MM.1S (cell line): ENCODE measurements around the gene DEPDC1B.

Source experiments
- DNase-seq: peaks from one replicate; pipeline ENCODE4 v3.0.0-alpha.2; 2015
- H2AFZ ChIP-seq: fragments of 300-600 bp; sonication (generic); 2 replicates; pipeline ENCODE4 v1.6.0; 2016; ENCODE audit warnings: antibody characterized with exemption, low read length
- H3F3A ChIP-seq: fragments of 300-600 bp; sonication (generic); 2 replicates; pipeline ENCODE4 v1.6.1; 2016; ENCODE audit warnings: mild to moderate bottlenecking, antibody characterized with exemption, low read length, moderate library complexity, mixed read lengths; ENCODE audit not compliant: insufficient read depth
- H3K27ac ChIP-seq: fragments of 300-600 bp; sonication (generic); 2 replicates; pipeline ENCODE4 v1.5.1; 2016; ENCODE audit warnings: mild to moderate bottlenecking, low read length
- H3K27me3 ChIP-seq: fragments of 300-600 bp; sonication (generic); replicated peaks from 2 replicates; pipeline ENCODE4 v1.6.0; 2016; ENCODE audit warnings: low read length; ENCODE audit not compliant: insufficient read depth
- H3K36me3 ChIP-seq: fragments of 300-600 bp; sonication (generic); replicated peaks from 2 replicates; pipeline ENCODE4 v1.6.1; 2016; ENCODE audit warnings: mild to moderate bottlenecking, low read length, mixed read lengths; ENCODE audit not compliant: insufficient read depth
- H3K4me1 ChIP-seq: fragments of 300-600 bp; sonication (generic); 2 replicates; pipeline ENCODE4 v1.6.1; 2016; ENCODE audit warnings: low read length, mixed read lengths
- H3K4me2 ChIP-seq: fragments of 300-600 bp; sonication (generic); 2 replicates; pipeline ENCODE4 v1.6.0; 2016; ENCODE audit warnings: low read depth, low read length
- H3K4me3 ChIP-seq: fragments of 300-600 bp; sonication (generic); 2 replicates; pipeline ENCODE4 v1.5.1; 2016; ENCODE audit warnings: low read length, mixed read lengths
- H3K79me2 ChIP-seq: fragments of 300-600 bp; sonication (generic); 2 replicates; pipeline ENCODE4 v1.6.1; 2016; ENCODE audit warnings: mixed run types, low read length, mixed read lengths
- H3K9ac ChIP-seq: fragments of 300-600 bp; sonication (generic); 2 replicates; pipeline ENCODE4 v1.6.1; 2016; ENCODE audit warnings: low read length, mixed read lengths
- H3K9me2 ChIP-seq: fragments of 300-600 bp; sonication (generic); replicated peaks from 2 replicates; pipeline ENCODE4 v1.6.1; 2016; ENCODE audit warnings: mild to moderate bottlenecking, low read length, mixed read lengths; ENCODE audit not compliant: insufficient read depth
- H3K9me3 ChIP-seq: fragments of 300-600 bp; sonication (generic); replicated peaks from 2 replicates; pipeline ENCODE4 v1.6.1; 2016; ENCODE audit warnings: mild to moderate bottlenecking, low read length, mixed read lengths; ENCODE audit not compliant: insufficient read depth
- H4K20me1 ChIP-seq: fragments of 300-600 bp; sonication (generic); 2 replicates; pipeline ENCODE4 v1.6.1; 2016; ENCODE audit warnings: mild to moderate bottlenecking, low read length, moderate library complexity, mixed read lengths; ENCODE audit not compliant: insufficient read depth
- EZH2 ChIP-seq: fragments of 300-600 bp; sonication (generic); optimal IDR thresholded peaks from 2 replicates; pipeline ENCODE3; 2017; ENCODE audit warnings: low read depth, mild to moderate bottlenecking, antibody characterized with exemption, low read length, mixed read lengths
- EZH2phosphoT487 ChIP-seq: fragments of 300-600 bp; sonication (generic); IDR thresholded peaks from 2 replicates; pipeline ENCODE4 v1.6.1; 2018; ENCODE audit warnings: antibody characterized with exemption, low read length
- TF ChIP-seq, protein P1 (sequence below): fragments of 300-600 bp; sonication (generic); IDR thresholded peaks from 2 replicates; pipeline ENCODE4 v1.5.1; 2016; ENCODE audit warnings: antibody characterized with exemption, low read length, mixed read lengths

Gene DEPDC1B

GRCh38 chr5:60651872-60652620 lies 47.9 kb downstream of the DEPDC1B start:
- H3K4me2 ChIP-seq: no peak overlapping the region

DNA sequence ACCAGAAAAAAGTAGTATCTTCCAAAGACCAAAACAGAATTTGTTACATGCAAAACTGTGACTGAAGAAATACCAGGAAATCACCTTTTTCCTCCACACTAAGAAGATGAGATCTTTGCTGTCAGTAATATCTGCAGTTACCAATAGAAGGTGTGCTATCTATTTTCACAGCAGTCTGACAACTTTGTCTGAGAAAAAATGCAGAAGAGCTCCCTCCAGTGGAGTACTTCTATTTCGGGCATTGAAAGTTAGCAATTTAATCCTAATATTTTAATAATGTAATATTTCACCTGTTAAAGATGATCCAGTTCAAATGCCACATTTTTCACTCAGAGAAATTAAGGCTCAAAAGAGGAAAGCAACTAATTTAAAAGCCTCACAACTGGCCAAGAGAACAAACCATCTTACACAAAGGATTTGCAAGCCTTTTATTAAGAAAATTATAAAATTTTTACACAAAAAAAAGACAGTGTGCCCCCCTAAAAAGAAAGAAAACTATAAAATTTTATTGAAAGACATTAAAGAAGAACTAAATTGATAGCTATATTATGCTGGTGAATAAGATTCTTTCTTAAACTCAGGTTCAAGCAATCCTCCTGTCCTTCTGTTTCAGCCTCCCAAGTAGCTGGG lies 50.6 kb downstream of the DEPDC1B start:
- no peaks in the 10 kb centered on the region for H3K4me1 ChIP-seq
- TF ChIP-seq EZH2phosphoT487: no peak
- TF ChIP-seq, protein P1, sequence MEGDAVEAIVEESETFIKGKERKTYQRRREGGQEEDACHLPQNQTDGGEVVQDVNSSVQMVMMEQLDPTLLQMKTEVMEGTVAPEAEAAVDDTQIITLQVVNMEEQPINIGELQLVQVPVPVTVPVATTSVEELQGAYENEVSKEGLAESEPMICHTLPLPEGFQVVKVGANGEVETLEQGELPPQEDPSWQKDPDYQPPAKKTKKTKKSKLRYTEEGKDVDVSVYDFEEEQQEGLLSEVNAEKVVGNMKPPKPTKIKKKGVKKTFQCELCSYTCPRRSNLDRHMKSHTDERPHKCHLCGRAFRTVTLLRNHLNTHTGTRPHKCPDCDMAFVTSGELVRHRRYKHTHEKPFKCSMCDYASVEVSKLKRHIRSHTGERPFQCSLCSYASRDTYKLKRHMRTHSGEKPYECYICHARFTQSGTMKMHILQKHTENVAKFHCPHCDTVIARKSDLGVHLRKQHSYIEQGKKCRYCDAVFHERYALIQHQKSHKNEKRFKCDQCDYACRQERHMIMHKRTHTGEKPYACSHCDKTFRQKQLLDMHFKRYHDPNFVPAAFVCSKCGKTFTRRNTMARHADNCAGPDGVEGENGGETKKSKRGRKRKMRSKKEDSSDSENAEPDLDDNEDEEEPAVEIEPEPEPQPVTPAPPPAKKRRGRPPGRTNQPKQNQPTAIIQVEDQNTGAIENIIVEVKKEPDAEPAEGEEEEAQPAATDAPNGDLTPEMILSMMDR: peak; percentile 67
- TF ChIP-seq EZH2: no peak
- no peak overlapping the region for H3K9ac ChIP-seq
- H3K27ac ChIP-seq: no peak overlapping the region
- no peak overlapping the region for H3K4me3 ChIP-seq
- peaks cover 14% of the 10 kb centered on the region for H3K79me2 ChIP-seq
- H3K9me2 ChIP-seq: no peaks in the 10 kb centered on the region
- no peaks in the 10 kb centered on the region for H4K20me1 ChIP-seq
- H2AFZ ChIP-seq: no peak overlapping the region
- peaks cover 3% of the 10 kb centered on the region; the same call in 1 of the 2 replicates for H3F3A ChIP-seq
- H3K36me3 ChIP-seq: no peaks in the 10 kb centered on the region
- H3K9me3 ChIP-seq: no peaks in the 10 kb centered on the region
- no peak overlapping the region for H3K4me2 ChIP-seq
- peak; percentile 68 for DNase-seq
- no peaks in the 10 kb centered on the region for H3K27me3 ChIP-seq

More at GRCh38 chr5:60651872-60652620, 47.9 kb downstream of the DEPDC1B start:
- Histone ChIP-seq H2AFZ (no peak overlapping the region), H3K9me2 (no peaks in the 10 kb centered on the region), H3K27ac (no peak overlapping the region), H3K27me3 (no peaks in the 10 kb centered on the region), H4K20me1 (no peaks in the 10 kb centered on the region), H3F3A (peaks cover 3% of the 10 kb centered on the region; the same call in 1 of the 2 replicates), H3K4me3 (no peak overlapping the region), H3K4me1 (no peaks in the 10 kb centered on the region), H3K79me2 (peaks cover 14% of the 10 kb centered on the region), H3K36me3 (no peaks in the 10 kb centered on the region), H3K9ac (no peak overlapping the region), H3K9me3 (no peaks in the 10 kb centered on the region)
- TF ChIP-seq EZH2 (no peak), EZH2phosphoT487 (no peak)
- no peak for DNase-seq

DNA sequence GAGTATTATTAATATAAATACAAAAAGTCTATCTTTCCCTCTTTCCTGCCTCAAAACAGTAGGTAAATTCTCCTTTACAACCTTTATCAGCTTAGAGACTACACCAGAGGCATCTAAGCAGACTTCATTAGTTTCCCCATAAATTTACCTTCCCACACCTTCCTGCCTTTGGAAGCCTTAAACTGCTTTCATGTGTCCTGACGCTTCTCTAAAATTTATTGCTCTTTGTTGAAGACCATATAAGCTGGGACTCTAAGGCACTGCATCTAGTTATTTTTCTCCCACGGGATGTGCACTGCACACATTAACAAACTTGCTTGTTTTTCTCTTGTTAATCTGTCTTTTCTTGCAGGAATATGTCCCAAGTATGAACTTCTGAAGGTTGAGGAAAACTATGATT lies 51.8 kb downstream of the DEPDC1B start:
- no peaks in the 10 kb centered on the region for H3K4me1 ChIP-seq
- no peak overlapping the region for H3K27ac ChIP-seq
- H3K9me2 ChIP-seq: no peaks in the 10 kb centered on the region
- H4K20me1 ChIP-seq: no peaks in the 10 kb centered on the region
- no peak for DNase-seq
- H3K9me3 ChIP-seq: no peaks in the 10 kb centered on the region
- H3K9ac ChIP-seq: no peak overlapping the region
- TF ChIP-seq EZH2phosphoT487: no peak
- TF ChIP-seq EZH2: no peak
- TF ChIP-seq, protein P1: no peak
- H3K4me3 ChIP-seq: no peak overlapping the region
- peaks cover 14% of the 10 kb centered on the region for H3K79me2 ChIP-seq
- no peak overlapping the region for H3K4me2 ChIP-seq
- H3K36me3 ChIP-seq: no peaks in the 10 kb centered on the region
- H3F3A ChIP-seq: peaks cover 3% of the 10 kb centered on the region; the same call in 1 of the 2 replicates
- no peaks in the 10 kb centered on the region for H3K27me3 ChIP-seq
- H2AFZ ChIP-seq: no peak overlapping the region

DNA sequence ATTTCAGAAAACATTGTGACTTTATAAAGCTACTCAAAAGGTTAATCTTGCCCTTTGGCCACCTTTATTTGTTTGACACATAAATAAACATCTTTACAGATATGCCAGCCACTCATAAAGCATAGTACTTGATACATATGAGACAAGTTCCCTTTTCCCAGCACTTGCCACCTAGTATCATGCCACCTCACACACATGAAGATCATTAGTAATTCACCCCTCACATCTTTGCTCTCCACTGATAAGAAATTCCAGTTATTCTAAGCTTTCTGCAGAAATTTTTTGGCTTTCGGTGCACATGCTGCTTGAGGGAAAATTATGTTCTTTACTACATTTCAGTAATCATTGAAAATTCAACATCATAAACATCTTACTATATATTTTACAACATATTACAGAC lies 59.1 kb downstream of the DEPDC1B start:
- Histone ChIP-seq H3K4me1 (no peaks in the 10 kb centered on the region), H3K4me3 (no peak overlapping the region), H3F3A (no peaks in the 10 kb centered on the region), H3K79me2 (no peaks in the 10 kb centered on the region), H3K9me3 (no peaks in the 10 kb centered on the region), H3K4me2 (no peak overlapping the region), H3K9me2 (no peaks in the 10 kb centered on the region), H3K9ac (no peak overlapping the region), H3K27me3 (no peaks in the 10 kb centered on the region), H4K20me1 (no peaks in the 10 kb centered on the region), H3K27ac (no peak overlapping the region), H3K36me3 (no peaks in the 10 kb centered on the region; the same call in 1 of the 2 replicates), H2AFZ (no peak overlapping the region)
- TF ChIP-seq EZH2phosphoT487 (no peak), EZH2 (no peak)
- TF ChIP-seq, protein P1: no peak
- DNase-seq: no peak
